KMS-11 (cell line): ENCODE measurements around the gene DNAH1.

Experiments
- H2AFZ ChIP-seq: fragments of 200-600 bp; sonication (generic); 2 replicates; pipeline ENCODE4 v1.6.1; 2016; ENCODE audit warnings: antibody characterized with exemption, mixed run types, low read depth
- H3K27ac ChIP-seq: fragments of 200-600 bp; sonication (generic); 2 replicates; pipeline ENCODE4 v1.6.1; 2016; ENCODE audit warnings: mild to moderate bottlenecking, mixed run types
- H3K27me3 ChIP-seq: fragments of 200-600 bp; sonication (generic); 2 replicates; pipeline ENCODE4 v1.6.1; 2017; ENCODE audit warnings: mild to moderate bottlenecking, low read depth, mixed run types, moderate library complexity; ENCODE audit not compliant: insufficient read depth
- H3K36me3 ChIP-seq: fragments of 200-600 bp; sonication (generic); 2 replicates; pipeline ENCODE4 v1.6.1; 2017; ENCODE audit warnings: mild to moderate bottlenecking, mixed run types; ENCODE audit not compliant: insufficient read depth
- H3K4me1 ChIP-seq: fragments of 200-600 bp; sonication (generic); 2 replicates; pipeline ENCODE4 v1.6.1; 2016; ENCODE audit warnings: mild to moderate bottlenecking, low read depth, mixed run types; ENCODE audit not compliant: poor library complexity, severe bottlenecking
- H3K4me2 ChIP-seq: fragments of 200-600 bp; sonication (generic); 2 replicates; pipeline ENCODE4 v1.7.0; 2016; ENCODE audit warnings: mild to moderate bottlenecking, mixed run types
- H3K4me3 ChIP-seq: fragments of 200-600 bp; sonication (generic); IDR thresholded peaks from 2 replicates; pipeline ENCODE4 v1.6.1; 2017; ENCODE audit warnings: low read depth, low read length, mixed read lengths; ENCODE audit not compliant: insufficient read depth
- H3K79me2 ChIP-seq: fragments of 200-600 bp; sonication (generic); 2 replicates; pipeline ENCODE4 v1.6.1; 2016; ENCODE audit warnings: low read depth, mixed run types; ENCODE audit not compliant: insufficient read depth
- H3K9ac ChIP-seq: fragments of 200-600 bp; sonication (generic); 2 replicates; pipeline ENCODE4 v1.6.1; 2016; ENCODE audit warnings: mild to moderate bottlenecking, mixed run types
- H4K20me1 ChIP-seq: fragments of 200-600 bp; sonication (generic); 2 replicates; pipeline ENCODE4 v1.6.1; 2016; ENCODE audit warnings: mild to moderate bottlenecking, mixed run types; ENCODE audit not compliant: insufficient read depth
- TF ChIP-seq, protein P1 (sequence below): fragments of 200-600 bp; sonication (generic); conservative IDR thresholded peaks from 2 replicates; pipeline ENCODE4 v1.6.1; 2017; ENCODE audit warnings: low read depth, mild to moderate bottlenecking, antibody characterized with exemption, low read length, moderate library complexity, mixed read lengths

DNAH1 gene

GRCh38 chr3:52433996-52434479 lies 117.9 kb downstream of the DNAH1 start:
- Histone ChIP-seq H3K27ac (no peak overlapping the region), H3K4me3 (no peak overlapping the region), H3K79me2 (no peaks in the 10 kb centered on the region), H4K20me1 (no peaks in the 10 kb centered on the region), H3K27me3 (no peaks in the 10 kb centered on the region), H3K9ac (no peak overlapping the region), H2AFZ (no peak overlapping the region), H3K4me2 (no peak overlapping the region), H3K36me3 (no peaks in the 10 kb centered on the region), H3K4me1 (no peaks in the 10 kb centered on the region)
- TF ChIP-seq, protein P1, sequence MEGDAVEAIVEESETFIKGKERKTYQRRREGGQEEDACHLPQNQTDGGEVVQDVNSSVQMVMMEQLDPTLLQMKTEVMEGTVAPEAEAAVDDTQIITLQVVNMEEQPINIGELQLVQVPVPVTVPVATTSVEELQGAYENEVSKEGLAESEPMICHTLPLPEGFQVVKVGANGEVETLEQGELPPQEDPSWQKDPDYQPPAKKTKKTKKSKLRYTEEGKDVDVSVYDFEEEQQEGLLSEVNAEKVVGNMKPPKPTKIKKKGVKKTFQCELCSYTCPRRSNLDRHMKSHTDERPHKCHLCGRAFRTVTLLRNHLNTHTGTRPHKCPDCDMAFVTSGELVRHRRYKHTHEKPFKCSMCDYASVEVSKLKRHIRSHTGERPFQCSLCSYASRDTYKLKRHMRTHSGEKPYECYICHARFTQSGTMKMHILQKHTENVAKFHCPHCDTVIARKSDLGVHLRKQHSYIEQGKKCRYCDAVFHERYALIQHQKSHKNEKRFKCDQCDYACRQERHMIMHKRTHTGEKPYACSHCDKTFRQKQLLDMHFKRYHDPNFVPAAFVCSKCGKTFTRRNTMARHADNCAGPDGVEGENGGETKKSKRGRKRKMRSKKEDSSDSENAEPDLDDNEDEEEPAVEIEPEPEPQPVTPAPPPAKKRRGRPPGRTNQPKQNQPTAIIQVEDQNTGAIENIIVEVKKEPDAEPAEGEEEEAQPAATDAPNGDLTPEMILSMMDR = no peak

DNA sequence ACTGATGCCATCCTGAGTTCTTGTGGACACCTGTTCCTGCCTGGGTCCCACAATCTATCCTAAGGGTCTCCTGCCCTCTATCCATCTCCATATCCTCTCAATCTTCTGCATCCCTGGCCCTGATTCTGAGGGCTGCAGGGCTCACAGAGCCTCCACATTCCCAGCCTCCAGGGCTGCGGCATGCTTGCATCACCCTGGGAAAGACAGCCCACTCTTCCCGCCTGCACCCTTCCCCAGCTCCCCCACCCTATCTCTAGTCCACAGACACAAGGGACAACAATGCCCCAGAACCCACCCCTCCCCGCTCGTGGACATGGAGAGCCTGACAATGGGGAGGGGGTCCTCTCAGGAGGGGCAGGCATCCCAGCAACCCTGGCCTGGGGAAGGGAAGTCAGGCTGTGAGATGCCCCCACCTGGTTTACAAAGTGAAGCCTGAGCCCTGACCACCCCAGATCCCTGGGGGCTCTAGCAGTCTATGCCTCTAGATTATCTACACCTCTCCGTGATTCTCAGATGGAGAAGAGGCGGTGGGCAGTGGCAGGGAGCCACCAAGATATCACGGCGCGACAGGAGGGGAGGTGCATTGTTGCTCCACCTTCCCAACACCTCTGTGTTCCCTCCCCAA lies 118.5 kb downstream of the DNAH1 start:
- no peak overlapping the region for H2AFZ ChIP-seq
- H3K27ac ChIP-seq = no peak overlapping the region
- no peaks in the 10 kb centered on the region for H3K4me1 ChIP-seq

GRCh38 chr3:52435246-52436101 lies 119.4 kb downstream of the DNAH1 start:
- H3K9ac ChIP-seq = no peak overlapping the region
- H3K79me2 ChIP-seq = no peaks in the 10 kb centered on the region
- TF ChIP-seq, protein P1 = no peak
- no peaks in the 10 kb centered on the region for H3K4me1 ChIP-seq
- no peak overlapping the region for H3K4me2 ChIP-seq
- H2AFZ ChIP-seq = no peak overlapping the region
- H3K36me3 ChIP-seq = no peaks in the 10 kb centered on the region
- H3K27ac ChIP-seq = no peak overlapping the region
- H4K20me1 ChIP-seq = no peaks in the 10 kb centered on the region
- H3K27me3 ChIP-seq = no peaks in the 10 kb centered on the region
- H3K4me3 ChIP-seq = no peak overlapping the region

More for the DNA sequence above, 118.5 kb downstream of the DNAH1 start:
- TF ChIP-seq, protein P1 = no peak
- Histone ChIP-seq H3K4me3 (no peak overlapping the region), H4K20me1 (no peaks in the 10 kb centered on the region), H3K36me3 (no peaks in the 10 kb centered on the region), H3K79me2 (no peaks in the 10 kb centered on the region), H3K9ac (no peak overlapping the region), H3K4me2 (no peak overlapping the region), H3K27me3 (no peaks in the 10 kb centered on the region)

DNA sequence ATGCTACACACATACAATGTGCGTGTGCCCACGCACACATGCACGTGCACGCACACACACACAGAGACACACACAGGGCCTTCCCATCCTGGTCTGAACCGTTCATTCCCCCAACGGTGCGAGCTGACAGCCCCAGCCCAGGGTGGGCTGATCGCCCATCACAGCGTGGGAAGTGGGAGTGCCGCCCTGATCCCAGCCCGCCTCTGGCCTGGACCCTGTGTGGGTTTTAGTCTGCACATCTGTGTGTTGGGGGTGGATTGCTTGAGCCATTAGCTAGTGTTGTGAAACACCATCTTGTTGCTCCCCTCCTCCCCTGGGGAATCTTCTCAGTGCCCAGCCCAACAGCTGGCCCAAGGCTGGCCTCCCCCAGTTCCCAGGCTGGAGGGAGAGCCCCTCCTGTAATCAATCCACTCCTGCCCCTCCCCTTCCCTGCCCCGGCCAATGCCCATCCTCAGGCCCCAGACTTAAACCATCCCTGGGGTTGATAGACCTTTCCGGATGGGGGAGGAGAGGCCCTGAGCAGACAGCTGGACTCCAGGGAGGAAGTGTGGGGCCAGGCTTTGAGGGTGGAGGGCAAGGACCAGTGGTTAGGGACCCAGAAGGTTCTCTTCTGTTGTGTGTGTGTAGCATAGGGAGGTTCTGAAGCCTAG lies 120.5 kb downstream of the DNAH1 start:
- Histone ChIP-seq H3K27ac (no peak overlapping the region), H3K36me3 (no peaks in the 10 kb centered on the region), H3K4me3 (no peak overlapping the region), H3K79me2 (no peaks in the 10 kb centered on the region), H4K20me1 (no peaks in the 10 kb centered on the region), H3K9ac (no peak overlapping the region), H3K4me2 (no peak overlapping the region), H3K4me1 (no peaks in the 10 kb centered on the region), H2AFZ (no peak overlapping the region), H3K27me3 (no peaks in the 10 kb centered on the region)
- TF ChIP-seq, protein P1 = no peak
